BLaER1 (cell line): ENCODE results near the gene SYNE2.
A peak's percentile ranks its signal among the peaks of the same experiment; 100 is the strongest.

Experiments
- H3K27ac ChIP-seq: shearing (Covaris generic); formaldehyde crosslinking; 2 replicates; pipeline ENCODE4 v1.8.1; 2022
- H3K27me3 ChIP-seq: shearing (Covaris generic); formaldehyde crosslinking; 2 replicates; pipeline ENCODE4 v1.8.1; 2022
- H3K36me3 ChIP-seq: shearing (Covaris generic); formaldehyde crosslinking; 2 replicates; pipeline ENCODE4 v1.8.1; 2022
- H3K4me1 ChIP-seq: shearing (Covaris generic); formaldehyde crosslinking; 2 replicates; pipeline ENCODE4 v1.8.1; 2022
- H3K4me2 ChIP-seq: shearing (Covaris generic); formaldehyde crosslinking; 2 replicates; pipeline ENCODE4 v1.8.1; 2022
- H3K4me3 ChIP-seq: shearing (Covaris generic); formaldehyde crosslinking; 2 replicates; pipeline ENCODE4 v1.8.1; 2022
- H3K9ac ChIP-seq: shearing (Covaris generic); formaldehyde crosslinking; 2 replicates; pipeline ENCODE4 v1.8.1; 2022
- H3K9me3 ChIP-seq: shearing (Covaris generic); formaldehyde crosslinking; 2 replicates; pipeline ENCODE4 v1.8.1; 2022
- H4K20me1 ChIP-seq: shearing (Covaris generic); formaldehyde crosslinking; 2 replicates; pipeline ENCODE4 v1.8.1; 2022
- Cebpa-rat ChIP-seq: shearing (Covaris generic); IDR thresholded peaks from 2 replicates; pipeline ENCODE4 v1.8.1; 2022

Gene SYNE2

DNA sequence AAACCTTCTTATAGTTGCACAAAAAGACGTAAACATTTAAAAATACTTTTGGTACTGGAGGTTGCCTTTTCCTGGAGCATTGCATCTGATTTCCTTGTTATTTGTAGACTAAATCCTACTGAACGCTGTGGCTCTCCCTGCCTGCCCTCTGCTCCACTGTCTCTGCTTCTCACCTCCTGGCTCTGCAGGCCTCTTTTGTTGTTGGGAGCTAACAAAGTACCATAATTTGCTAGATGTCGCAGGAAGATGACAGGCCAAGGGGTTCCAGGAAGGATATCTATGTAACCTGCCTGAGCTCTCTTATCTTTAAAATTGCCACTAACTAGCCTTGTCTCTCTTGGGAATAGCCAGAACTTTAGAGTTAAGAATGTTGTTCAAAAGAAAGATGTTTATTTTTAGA, 21.4 kb downstream of the SYNE2 start:
- Histone ChIP-seq H3K4me1 (peaks cover 18% of the 10 kb centered on the region), H4K20me1 (no peaks in the 10 kb centered on the region), H3K36me3 (peaks cover 9% of the 10 kb centered on the region), H3K27ac (peak overlapping the region; percentile 36; the same call in 1 of the 2 replicates), H3K27me3 (no peaks in the 10 kb centered on the region), H3K4me3 (no peak overlapping the region), H3K9me3 (no peaks in the 10 kb centered on the region), H3K9ac (no peak overlapping the region), H3K4me2 (peak overlapping the region; percentile 48)
- no peak for TF ChIP-seq Cebpa-rat

DNA sequence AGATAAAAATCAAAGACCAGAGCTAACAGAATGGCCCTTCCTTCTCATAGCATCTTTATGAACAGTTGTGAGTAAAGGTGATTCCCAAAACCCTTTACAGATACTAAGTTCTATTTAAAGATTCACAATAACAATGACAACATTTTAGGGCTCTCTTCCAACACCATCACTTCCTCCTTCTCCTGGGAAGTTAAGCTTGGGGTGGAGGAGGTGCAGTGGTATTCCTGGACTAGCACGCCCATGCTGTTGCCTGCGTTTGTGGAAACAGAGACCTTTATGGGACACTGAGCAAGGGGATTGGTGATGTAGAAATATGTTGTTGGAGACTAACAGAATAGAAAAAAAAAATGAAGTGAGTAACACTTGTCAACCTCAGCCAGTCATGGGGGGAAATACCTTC, 22.5 kb downstream of the SYNE2 start:
- Histone ChIP-seq H3K36me3 (peaks cover 9% of the 10 kb centered on the region), H3K4me3 (no peak overlapping the region), H3K4me2 (no peak overlapping the region), H4K20me1 (no peaks in the 10 kb centered on the region), H3K4me1 (peaks cover 18% of the 10 kb centered on the region), H3K9me3 (no peaks in the 10 kb centered on the region), H3K9ac (no peak overlapping the region), H3K27ac (no peak overlapping the region), H3K27me3 (no peaks in the 10 kb centered on the region)
- TF ChIP-seq Cebpa-rat: no peak

DNA sequence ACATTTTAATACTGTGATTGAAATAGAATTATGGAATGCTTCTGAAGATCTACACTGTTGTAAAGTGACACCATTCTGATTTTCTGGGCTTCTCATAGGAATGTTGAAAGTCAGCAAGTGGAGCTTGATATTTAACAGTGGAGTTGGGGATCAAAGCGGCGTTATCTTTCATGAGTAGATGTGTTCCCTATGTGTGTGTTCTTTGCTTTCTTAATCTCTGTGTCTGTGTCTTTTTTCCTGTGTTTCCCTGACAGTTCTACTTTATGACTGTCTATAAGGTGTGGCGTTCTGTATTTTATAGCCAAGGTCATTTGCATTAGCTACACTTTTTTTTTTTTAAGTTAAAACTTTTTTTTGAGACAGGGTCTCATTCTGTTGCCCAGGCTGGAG, 24.7 kb downstream of the SYNE2 start:
- Histone ChIP-seq H3K9ac (no peak overlapping the region), H3K9me3 (no peaks in the 10 kb centered on the region), H3K36me3 (peaks cover 9% of the 10 kb centered on the region), H3K4me1 (peaks cover 23% of the 10 kb centered on the region), H4K20me1 (no peaks in the 10 kb centered on the region), H3K4me2 (no peak overlapping the region), H3K27ac (no peak overlapping the region), H3K27me3 (no peaks in the 10 kb centered on the region), H3K4me3 (no peak overlapping the region)
- TF ChIP-seq Cebpa-rat: no peak

DNA sequence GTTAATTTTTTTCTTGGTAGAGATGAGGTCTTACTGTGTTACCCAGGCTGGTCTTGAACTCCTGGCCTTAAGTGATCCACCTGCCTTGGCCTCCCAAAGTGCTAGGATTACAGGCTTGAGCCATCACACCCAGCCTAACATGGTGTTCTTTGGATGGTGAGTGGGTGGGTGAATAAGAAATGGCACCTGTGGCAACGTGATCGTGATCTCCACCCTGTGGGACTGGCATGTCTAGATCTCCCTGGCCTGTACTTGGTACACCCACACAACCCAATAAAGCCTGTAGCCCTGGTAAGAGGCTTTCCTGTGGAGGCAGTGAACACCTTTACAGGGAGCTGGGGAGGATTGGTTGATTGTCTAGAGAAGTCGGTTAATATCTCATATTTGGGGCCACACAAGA, 25.2 kb downstream of the SYNE2 start:
- H3K4me2 ChIP-seq: no peak overlapping the region
- no peak overlapping the region for H3K4me3 ChIP-seq

DNA sequence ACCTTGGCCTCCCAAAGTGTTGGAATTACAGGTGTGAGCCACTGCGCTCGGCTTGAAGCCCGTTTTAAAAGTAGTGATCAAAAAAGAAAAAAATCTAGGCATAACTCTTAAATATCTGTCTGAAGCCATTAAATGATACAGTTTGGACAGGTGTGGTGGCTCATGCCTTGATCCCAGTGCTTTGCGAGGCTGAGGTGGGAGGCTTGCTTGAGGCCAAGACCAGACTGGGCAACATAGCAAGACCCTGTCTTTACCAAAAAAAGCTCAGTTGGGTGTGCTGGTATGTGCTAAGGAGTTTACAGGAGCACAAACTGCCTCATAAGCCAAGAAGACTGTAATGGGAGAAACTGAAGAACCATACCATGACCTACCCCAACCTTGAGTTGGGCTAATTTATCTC, 26.0 kb downstream of the SYNE2 start:
- Histone ChIP-seq H3K4me1 (peaks cover 23% of the 10 kb centered on the region), H3K9me3 (no peaks in the 10 kb centered on the region), H4K20me1 (no peaks in the 10 kb centered on the region), H3K9ac (no peak overlapping the region), H3K36me3 (peaks cover 9% of the 10 kb centered on the region), H3K27me3 (no peaks in the 10 kb centered on the region), H3K27ac (no peak overlapping the region), H3K4me2 (no peak overlapping the region), H3K4me3 (no peak overlapping the region)
- TF ChIP-seq Cebpa-rat: no peak

More for the DNA sequence above, 25.2 kb downstream of the SYNE2 start:
- Histone ChIP-seq H3K27me3 (no peaks in the 10 kb centered on the region), H3K27ac (no peak overlapping the region), H3K9me3 (no peaks in the 10 kb centered on the region), H3K9ac (no peak overlapping the region), H3K4me1 (peaks cover 26% of the 10 kb centered on the region), H4K20me1 (no peaks in the 10 kb centered on the region), H3K36me3 (peaks cover 9% of the 10 kb centered on the region)
- no peak for TF ChIP-seq Cebpa-rat

DNA sequence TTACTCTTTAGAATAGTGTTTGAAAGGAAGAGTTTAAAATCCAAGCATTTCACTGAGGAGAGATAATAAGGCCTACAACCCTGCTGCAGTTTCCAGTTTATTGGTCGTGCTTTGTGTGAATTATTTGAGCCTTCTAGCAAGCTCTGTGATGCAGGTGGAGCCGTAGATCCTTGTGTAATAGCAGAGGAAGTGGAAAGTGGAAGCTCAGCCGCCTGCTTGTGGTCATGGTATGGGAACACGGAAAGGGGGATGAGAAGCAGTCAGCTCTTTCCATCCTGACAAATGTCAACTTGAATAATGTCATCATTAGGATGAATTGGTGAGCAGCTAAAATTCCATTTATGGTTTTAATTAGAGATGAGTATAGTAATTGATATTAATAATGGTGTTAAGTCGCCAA, 29.1 kb downstream of the SYNE2 start:
- no peak for TF ChIP-seq Cebpa-rat
- Histone ChIP-seq H3K9ac (no peak overlapping the region), H3K4me2 (no peak overlapping the region), H4K20me1 (no peaks in the 10 kb centered on the region), H3K36me3 (0 out of 2 replicates have a peak, but pooled peaks cover 4% of the 10 kb centered on the region), H3K27me3 (no peaks in the 10 kb centered on the region), H3K4me1 (peaks cover 10% of the 10 kb centered on the region; the same call in 1 of the 2 replicates), H3K9me3 (no peaks in the 10 kb centered on the region), H3K27ac (no peak overlapping the region), H3K4me3 (no peak overlapping the region)

DNA sequence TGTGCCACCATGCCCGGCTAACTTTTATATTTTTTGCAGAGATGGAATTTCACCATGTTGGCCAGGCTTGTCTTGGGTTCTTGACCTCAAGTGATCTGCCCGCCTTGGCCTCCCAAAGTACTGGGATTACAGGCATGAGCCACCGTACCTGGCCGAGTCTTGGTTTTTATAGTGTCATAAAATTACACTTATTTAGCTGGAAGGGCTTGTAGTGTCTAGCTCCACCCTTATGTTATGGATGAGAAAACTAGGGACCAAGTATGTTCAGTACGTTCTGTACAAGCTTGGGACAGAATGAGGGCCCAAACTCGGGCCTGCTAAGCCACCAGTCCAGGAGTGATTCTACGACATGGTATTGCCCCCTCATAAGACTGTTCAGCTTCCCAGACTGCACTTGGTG, 35.1 kb downstream of the SYNE2 start:
- Histone ChIP-seq H3K27ac (no peak overlapping the region), H3K4me2 (no peak overlapping the region), H3K36me3 (peaks cover 10% of the 10 kb centered on the region; the same call in 1 of the 2 replicates), H3K9ac (no peak overlapping the region), H3K27me3 (no peaks in the 10 kb centered on the region), H3K4me1 (peaks cover 14% of the 10 kb centered on the region), H3K4me3 (no peak overlapping the region), H4K20me1 (no peaks in the 10 kb centered on the region), H3K9me3 (no peaks in the 10 kb centered on the region)
- TF ChIP-seq Cebpa-rat: no peak

DNA sequence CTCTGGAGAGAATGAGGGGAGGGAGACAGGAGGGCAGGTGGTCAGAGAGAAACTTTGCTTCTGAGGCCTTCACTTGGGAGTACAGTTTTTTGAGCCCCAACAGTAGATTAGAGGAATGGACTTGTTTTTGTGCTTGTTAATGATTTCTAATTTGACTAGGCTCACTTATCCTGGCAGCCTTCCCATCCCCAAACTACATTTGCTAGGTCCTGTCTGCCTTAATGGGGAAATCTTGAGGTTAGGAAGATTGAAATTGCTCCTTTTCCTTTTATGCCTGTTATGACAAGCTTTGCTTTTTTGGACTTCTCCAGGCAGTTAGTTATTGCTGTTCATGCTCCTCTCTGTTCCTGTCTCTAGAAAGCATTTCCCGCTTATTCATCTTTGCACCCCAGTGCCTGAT, 37.7 kb downstream of the SYNE2 start:
- Histone ChIP-seq H3K4me2 (no peak overlapping the region), H3K27me3 (no peaks in the 10 kb centered on the region), H3K36me3 (peaks cover 6% of the 10 kb centered on the region; the same call in 1 of the 2 replicates), H3K9me3 (no peaks in the 10 kb centered on the region), H3K9ac (no peak overlapping the region), H3K4me3 (no peak overlapping the region), H4K20me1 (no peaks in the 10 kb centered on the region), H3K27ac (no peak overlapping the region), H3K4me1 (peaks cover 10% of the 10 kb centered on the region)
- no peak for TF ChIP-seq Cebpa-rat

DNA sequence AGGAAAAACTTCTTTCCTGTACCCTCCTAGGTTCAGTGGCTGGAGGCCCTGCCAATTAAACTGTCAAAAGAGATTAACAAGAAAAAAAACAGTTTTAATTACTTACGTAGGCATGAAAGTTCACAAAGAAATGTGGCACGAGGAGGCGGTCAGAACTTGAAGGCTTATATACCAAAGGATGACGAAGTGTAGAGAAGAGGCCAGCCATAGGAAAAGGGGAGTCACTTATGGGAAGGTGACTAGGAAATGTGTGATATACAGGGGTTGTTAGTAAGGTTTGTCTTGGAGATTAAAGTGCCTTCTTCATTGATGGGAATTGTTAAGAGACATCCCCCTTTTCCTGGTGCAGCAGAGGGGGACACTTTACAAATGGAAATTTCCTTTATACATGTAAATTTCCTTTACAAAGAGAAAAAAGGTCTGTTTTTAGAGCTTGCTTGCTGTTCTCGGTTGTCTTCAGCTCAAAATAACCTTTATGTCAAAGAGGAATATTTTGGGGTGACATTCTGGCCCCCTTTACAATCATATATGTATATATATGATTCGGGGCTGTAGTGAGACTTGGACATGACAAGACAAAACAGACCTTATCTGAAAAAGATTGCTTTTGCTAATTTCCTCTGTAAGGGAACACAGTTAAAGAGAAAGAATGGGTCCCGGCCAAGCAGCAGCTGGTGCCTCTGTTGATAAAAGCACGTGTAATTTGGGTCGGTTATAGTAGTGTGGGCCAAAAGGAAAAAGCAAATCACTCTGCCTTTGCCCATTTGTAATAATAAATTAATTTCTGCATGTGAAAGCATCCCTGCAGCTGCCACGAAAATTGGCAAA, 38.6 kb downstream of the SYNE2 start:
- Histone ChIP-seq H3K27ac (no peak overlapping the region), H3K4me3 (no peak overlapping the region), H3K9ac (no peak overlapping the region), H3K4me2 (no peak overlapping the region), H4K20me1 (no peaks in the 10 kb centered on the region), H3K27me3 (no peaks in the 10 kb centered on the region), H3K9me3 (no peaks in the 10 kb centered on the region), H3K4me1 (peaks cover 10% of the 10 kb centered on the region), H3K36me3 (peaks cover 6% of the 10 kb centered on the region; the same call in 1 of the 2 replicates)
- no peak for TF ChIP-seq Cebpa-rat

DNA sequence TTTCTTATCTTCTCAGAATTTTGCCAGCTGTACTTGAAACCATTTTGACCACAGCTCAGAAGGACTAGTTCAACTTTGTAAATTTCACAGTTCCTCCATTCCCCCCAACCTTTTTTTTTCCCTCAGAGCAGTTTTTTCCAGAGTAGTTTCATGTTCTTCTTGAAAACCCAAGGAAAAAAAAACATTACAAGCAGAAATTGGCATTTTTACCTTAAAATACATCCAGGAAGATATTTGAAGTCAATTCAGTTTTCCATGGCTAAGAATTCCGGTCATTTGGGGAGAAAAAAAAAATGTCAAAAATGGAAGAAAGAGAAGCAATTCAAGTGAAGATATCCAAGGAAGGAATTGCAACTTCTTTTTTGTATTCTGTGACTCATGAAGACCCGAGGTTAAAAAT, 39.5 kb downstream of the SYNE2 start:
- H3K27me3 ChIP-seq: no peaks in the 10 kb centered on the region
- no peaks in the 10 kb centered on the region for H4K20me1 ChIP-seq
- H3K4me3 ChIP-seq: no peak overlapping the region
- no peak for TF ChIP-seq Cebpa-rat
- H3K27ac ChIP-seq: no peak overlapping the region
- no peak overlapping the region for H3K9ac ChIP-seq
- peaks cover 10% of the 10 kb centered on the region for H3K4me1 ChIP-seq
- no peaks in the 10 kb centered on the region for H3K9me3 ChIP-seq
- no peak overlapping the region for H3K4me2 ChIP-seq
- H3K36me3 ChIP-seq: peaks cover 6% of the 10 kb centered on the region; the same call in 1 of the 2 replicates
